GM23338 (cell line): ENCODE results near the gene BEND5. TPM values are rescaled to one million over a fixed set of nuclear protein-coding genes. Genes with fewer than 3 reads are reported as not detected.

Experiments used
- ATAC-seq: fragments of 200-7000 bp; cut with Tn5 transposase; 3 replicates; pipeline ENCODE4 v1.9.1; 2020
- DNase-seq: peaks from one replicate; pipeline ENCODE4 v3.0.0-alpha.2; 2015; ENCODE audit warnings: low spot score
- H2AFZ ChIP-seq: fragments of 200-600 bp; sonication (generic); 2 replicates; pipeline ENCODE4 v1.8.0; 2016; ENCODE audit warnings: antibody characterized with exemption, mild to moderate bottlenecking, moderate library complexity
- H3F3A ChIP-seq: fragments of 200-600 bp; sonication (generic); replicated peaks from 2 replicates; pipeline ENCODE4 v1.8.0; 2017; ENCODE audit warnings: antibody characterized with exemption, mixed run types, low read depth
- H3K27ac ChIP-seq: fragments of 200-600 bp; sonication (generic); 2 replicates; pipeline ENCODE4 v1.6.1; 2016; ENCODE audit warnings: low read depth
- H3K27me3 ChIP-seq: fragments of 200-600 bp; sonication (generic); 2 replicates; pipeline ENCODE4 v1.8.0; 2016; ENCODE audit warnings: mild to moderate bottlenecking, mixed run types, moderate library complexity; ENCODE audit not compliant: insufficient read depth
- H3K36me3 ChIP-seq: fragments of 200-600 bp; sonication (generic); 2 replicates; pipeline ENCODE4 v1.8.0; 2016; ENCODE audit warnings: mild to moderate bottlenecking; ENCODE audit not compliant: insufficient read depth
- H3K4me1 ChIP-seq: fragments of 200-600 bp; sonication (generic); 2 replicates; pipeline ENCODE4 v1.8.0; 2016; ENCODE audit warnings: mild to moderate bottlenecking, moderate library complexity; ENCODE audit not compliant: insufficient read depth
- H3K4me2 ChIP-seq: fragments of 200-600 bp; sonication (generic); 2 replicates; pipeline ENCODE4 v1.7.1; 2017; ENCODE audit warnings: mixed run types
- H3K4me3 ChIP-seq: fragments of 200-600 bp; sonication (generic); 2 replicates; pipeline ENCODE4 v1.6.1; 2016; ENCODE audit warnings: mixed run types
- H3K79me2 ChIP-seq: fragments of 200-600 bp; sonication (generic); replicated peaks from 2 replicates; pipeline ENCODE4 v1.8.0; 2017; ENCODE audit warnings: mild to moderate bottlenecking; ENCODE audit not compliant: insufficient read depth
- H3K9me2 ChIP-seq: fragments of 200-600 bp; sonication (generic); 2 replicates; pipeline ENCODE4 v1.8.0; 2017; ENCODE audit not compliant: insufficient read depth
- H4K20me1 ChIP-seq: fragments of 200-600 bp; sonication (generic); replicated peaks from 2 replicates; pipeline ENCODE4 v1.8.0; 2017; ENCODE audit warnings: mild to moderate bottlenecking; ENCODE audit not compliant: insufficient read depth
- H3K27ac Mint-ChIP-seq: 2 replicates; pipeline ENCODE4 v1.8.0; 2020; ENCODE audit warnings: inconsistent platforms, mild to moderate bottlenecking, moderate library complexity, mixed read lengths
- H3K27me3 Mint-ChIP-seq: 3 replicates; pipeline ENCODE4 v1.8.0; 2022; ENCODE audit warnings: low read depth, mild to moderate bottlenecking, moderate library complexity, mixed read lengths, inconsistent platforms; ENCODE audit not compliant: insufficient read depth, poor library complexity
- H3K36me3 Mint-ChIP-seq: 3 replicates; pipeline ENCODE4 v1.8.0; 2021; ENCODE audit warnings: low read depth, mild to moderate bottlenecking, inconsistent platforms, moderate library complexity, mixed read lengths
- H3K4me1 Mint-ChIP-seq: 3 replicates; pipeline ENCODE4 v1.8.0; 2020; ENCODE audit warnings: mild to moderate bottlenecking, inconsistent platforms, mixed read lengths
- H3K4me3 Mint-ChIP-seq: 3 replicates; pipeline ENCODE4 v1.8.0; 2021; ENCODE audit warnings: moderate library complexity, mild to moderate bottlenecking, inconsistent platforms, mixed read lengths
- H3K9me3 Mint-ChIP-seq: 3 replicates; pipeline ENCODE4 v1.8.0; 2020; ENCODE audit warnings: moderate library complexity, mild to moderate bottlenecking, inconsistent platforms, mixed read lengths
- CREB1 ChIP-seq: fragments of 250-450 bp; sonication (Bioruptor Pico); IDR thresholded peaks from 2 replicates; pipeline ENCODE4 v1.5.0; 2020; ENCODE audit warnings: low read depth, mild to moderate bottlenecking, moderate library complexity
- EZH2 ChIP-seq: fragments of 200-600 bp; sonication (generic); IDR thresholded peaks from one replicate; pipeline ENCODE4 v1.8.0; 2017; ENCODE audit warnings: antibody characterized with exemption, mild to moderate bottlenecking, low read depth; ENCODE audit not compliant: unreplicated experiment
- EZH2phosphoT487 ChIP-seq: fragments of 200-600 bp; sonication (generic); IDR thresholded peaks from one replicate; pipeline ENCODE4 v1.8.1; 2018; ENCODE audit warnings: antibody characterized with exemption; ENCODE audit not compliant: unreplicated experiment
- JUNB ChIP-seq: IDR thresholded peaks from one replicate; pipeline ENCODE4 v1.6.1; 2016; ENCODE audit warnings: antibody characterized with exemption; ENCODE audit not compliant: unreplicated experiment
- NANOG ChIP-seq: IDR thresholded peaks from 2 replicates; pipeline ENCODE4 v1.6.1; 2016; ENCODE audit warnings: antibody characterized with exemption, borderline replicate concordance
- POLR2AphosphoS5 ChIP-seq: IDR thresholded peaks from 2 replicates; pipeline ENCODE4 v1.6.1; 2016; ENCODE audit warnings: antibody characterized with exemption, low read depth
- STAT1 ChIP-seq: IDR thresholded peaks from one replicate; pipeline ENCODE4 v1.6.1; 2016; ENCODE audit warnings: antibody characterized with exemption; ENCODE audit not compliant: unreplicated experiment
- ZNF114 ChIP-seq: fragments of 250-450 bp; sonication (Bioruptor Pico); IDR thresholded peaks from 2 replicates; pipeline ENCODE4 v1.5.0; 2020; ENCODE audit warnings: mild to moderate bottlenecking, moderate library complexity
- ZNF331 ChIP-seq: fragments of 250-450 bp; sonication (Bioruptor Pico); IDR thresholded peaks from 2 replicates; pipeline ENCODE4 v1.5.0; 2020; ENCODE audit warnings: low read depth, mild to moderate bottlenecking, moderate library complexity
- polyA plus RNA-seq: library from polyadenylated mRNA; unstranded; fragments of >200 nt; fragmentation: Nextera tagmentation; extraction: Ambion mirVana; gene quantifications from 2 replicates; pipeline ENCODE4 v1.2.1, GENCODE V29; 2016
- total RNA-seq: library from RNA; depleted of rRNA; stranded (reverse); fragments of >200 nt; shearing (Covaris generic); gene quantifications from 2 replicates; pipeline ENCODE4 v1.2.3, GENCODE V29; 2014
- TF ChIP-seq, protein P1 (sequence below): IDR thresholded peaks from 2 replicates; pipeline ENCODE4 v1.6.1; 2016; ENCODE audit warnings: antibody characterized with exemption
- TF ChIP-seq, protein P2 (sequence below): IDR thresholded peaks from one replicate; pipeline ENCODE4 v1.6.1; 2018; ENCODE audit warnings: antibody characterized with exemption; ENCODE audit not compliant: unreplicated experiment
- TF ChIP-seq, protein P3 (sequence below): fragments of 250-450 bp; sonication (Bioruptor Pico); IDR thresholded peaks from 2 replicates; pipeline ENCODE4 v1.5.0; 2020; ENCODE audit warnings: mild to moderate bottlenecking, moderate library complexity
- TF ChIP-seq, protein P4 (sequence below), 2 experiments: fragments of 200-600 bp in 1 of 2; sonication (generic) in 1 of 2; conservative IDR thresholded peaks; 2 replicates each; pipeline versions ENCODE4 v1.5.1 to v1.6.1; 2016 to 2017; ENCODE audit warnings: antibody characterized with exemption in 2 of 2, low read depth in 2 of 2, mild to moderate bottlenecking in 2 of 2, moderate library complexity in 1 of 2

Gene BEND5
- total and polyA plus RNA-seq, 2 experiments from 2014 or later = 6.8 to 12.3 TPM

- TF ChIP-seq, protein P1, sequence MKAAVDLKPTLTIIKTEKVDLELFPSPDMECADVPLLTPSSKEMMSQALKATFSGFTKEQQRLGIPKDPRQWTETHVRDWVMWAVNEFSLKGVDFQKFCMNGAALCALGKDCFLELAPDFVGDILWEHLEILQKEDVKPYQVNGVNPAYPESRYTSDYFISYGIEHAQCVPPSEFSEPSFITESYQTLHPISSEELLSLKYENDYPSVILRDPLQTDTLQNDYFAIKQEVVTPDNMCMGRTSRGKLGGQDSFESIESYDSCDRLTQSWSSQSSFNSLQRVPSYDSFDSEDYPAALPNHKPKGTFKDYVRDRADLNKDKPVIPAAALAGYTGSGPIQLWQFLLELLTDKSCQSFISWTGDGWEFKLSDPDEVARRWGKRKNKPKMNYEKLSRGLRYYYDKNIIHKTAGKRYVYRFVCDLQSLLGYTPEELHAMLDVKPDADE = no peak
- TF ChIP-seq ZNF331 (CRISPR knock-in tag) (no peak), CREB1 (CRISPR knock-in tag) (no peak), EZH2phosphoT487 (no peak), JUNB (no peak)
- TF ChIP-seq, protein P2, sequence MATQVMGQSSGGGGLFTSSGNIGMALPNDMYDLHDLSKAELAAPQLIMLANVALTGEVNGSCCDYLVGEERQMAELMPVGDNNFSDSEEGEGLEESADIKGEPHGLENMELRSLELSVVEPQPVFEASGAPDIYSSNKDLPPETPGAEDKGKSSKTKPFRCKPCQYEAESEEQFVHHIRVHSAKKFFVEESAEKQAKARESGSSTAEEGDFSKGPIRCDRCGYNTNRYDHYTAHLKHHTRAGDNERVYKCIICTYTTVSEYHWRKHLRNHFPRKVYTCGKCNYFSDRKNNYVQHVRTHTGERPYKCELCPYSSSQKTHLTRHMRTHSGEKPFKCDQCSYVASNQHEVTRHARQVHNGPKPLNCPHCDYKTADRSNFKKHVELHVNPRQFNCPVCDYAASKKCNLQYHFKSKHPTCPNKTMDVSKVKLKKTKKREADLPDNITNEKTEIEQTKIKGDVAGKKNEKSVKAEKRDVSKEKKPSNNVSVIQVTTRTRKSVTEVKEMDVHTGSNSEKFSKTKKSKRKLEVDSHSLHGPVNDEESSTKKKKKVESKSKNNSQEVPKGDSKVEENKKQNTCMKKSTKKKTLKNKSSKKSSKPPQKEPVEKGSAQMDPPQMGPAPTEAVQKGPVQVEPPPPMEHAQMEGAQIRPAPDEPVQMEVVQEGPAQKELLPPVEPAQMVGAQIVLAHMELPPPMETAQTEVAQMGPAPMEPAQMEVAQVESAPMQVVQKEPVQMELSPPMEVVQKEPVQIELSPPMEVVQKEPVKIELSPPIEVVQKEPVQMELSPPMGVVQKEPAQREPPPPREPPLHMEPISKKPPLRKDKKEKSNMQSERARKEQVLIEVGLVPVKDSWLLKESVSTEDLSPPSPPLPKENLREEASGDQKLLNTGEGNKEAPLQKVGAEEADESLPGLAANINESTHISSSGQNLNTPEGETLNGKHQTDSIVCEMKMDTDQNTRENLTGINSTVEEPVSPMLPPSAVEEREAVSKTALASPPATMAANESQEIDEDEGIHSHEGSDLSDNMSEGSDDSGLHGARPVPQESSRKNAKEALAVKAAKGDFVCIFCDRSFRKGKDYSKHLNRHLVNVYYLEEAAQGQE = no peak
Measured at GRCh38 chr1:48810740-48811139, 34.0 kb upstream of the BEND5 start (continued).

DNA sequence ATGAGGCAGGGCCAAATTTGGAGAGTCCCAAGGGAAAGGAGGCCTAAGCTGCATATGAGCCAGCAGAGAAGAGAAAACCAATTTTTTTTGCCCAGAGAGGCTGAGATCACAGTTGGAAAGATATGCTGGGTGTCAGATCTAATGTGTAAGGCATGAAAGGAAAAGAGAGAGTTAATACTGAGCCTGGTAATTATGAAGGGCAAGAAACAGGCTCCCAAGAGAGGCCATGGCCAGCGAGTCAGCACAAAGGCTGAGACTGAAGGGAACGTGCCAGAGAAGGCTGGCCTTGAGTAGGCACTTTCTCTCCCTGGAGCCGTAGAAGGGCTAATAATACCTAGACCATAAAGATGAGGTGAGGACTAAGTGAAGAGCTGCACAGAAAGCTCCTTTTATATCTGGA is 31.8 kb upstream of the BEND5 start:
- Mint-ChIP-seq H3K36me3 (no peaks in the 10 kb centered on the region), H3K27me3 (peaks cover 2% of the 10 kb centered on the region), H3K9me3 (no peaks in the 10 kb centered on the region), H3K27ac (no peak overlapping the region), H3K4me3 (no peak overlapping the region), H3K4me1 (peaks cover 6% of the 10 kb centered on the region)
- H3F3A ChIP-seq = no peaks in the 10 kb centered on the region
- no peaks in the 10 kb centered on the region for H3K27me3 ChIP-seq
- DNase-seq = no peak
- H3K4me2 ChIP-seq = no peak overlapping the region
- no peak overlapping the region for H3K27ac ChIP-seq
- 0 out of 2 replicates have a peak, but pooled peaks cover 8% of the 10 kb centered on the region for H3K9me2 ChIP-seq
- H4K20me1 ChIP-seq = no peaks in the 10 kb centered on the region
- H3K4me3 ChIP-seq = no peak overlapping the region
- H3K36me3 ChIP-seq = no peaks in the 10 kb centered on the region
- H2AFZ ChIP-seq = no peak overlapping the region
- no peak for ATAC-seq
- no peaks in the 10 kb centered on the region for H3K79me2 ChIP-seq
- H3K4me1 ChIP-seq = peaks cover 6% of the 10 kb centered on the region; the same call in 1 of the 2 replicates
- TF ChIP-seq POLR2AphosphoS5 (no peak), NANOG (no peak), EZH2 (no peak), ZNF114 (CRISPR knock-in tag) (no peak), JUNB (no peak), STAT1 (no peak), ZNF331 (CRISPR knock-in tag) (no peak)
- TF ChIP-seq, protein P3, sequence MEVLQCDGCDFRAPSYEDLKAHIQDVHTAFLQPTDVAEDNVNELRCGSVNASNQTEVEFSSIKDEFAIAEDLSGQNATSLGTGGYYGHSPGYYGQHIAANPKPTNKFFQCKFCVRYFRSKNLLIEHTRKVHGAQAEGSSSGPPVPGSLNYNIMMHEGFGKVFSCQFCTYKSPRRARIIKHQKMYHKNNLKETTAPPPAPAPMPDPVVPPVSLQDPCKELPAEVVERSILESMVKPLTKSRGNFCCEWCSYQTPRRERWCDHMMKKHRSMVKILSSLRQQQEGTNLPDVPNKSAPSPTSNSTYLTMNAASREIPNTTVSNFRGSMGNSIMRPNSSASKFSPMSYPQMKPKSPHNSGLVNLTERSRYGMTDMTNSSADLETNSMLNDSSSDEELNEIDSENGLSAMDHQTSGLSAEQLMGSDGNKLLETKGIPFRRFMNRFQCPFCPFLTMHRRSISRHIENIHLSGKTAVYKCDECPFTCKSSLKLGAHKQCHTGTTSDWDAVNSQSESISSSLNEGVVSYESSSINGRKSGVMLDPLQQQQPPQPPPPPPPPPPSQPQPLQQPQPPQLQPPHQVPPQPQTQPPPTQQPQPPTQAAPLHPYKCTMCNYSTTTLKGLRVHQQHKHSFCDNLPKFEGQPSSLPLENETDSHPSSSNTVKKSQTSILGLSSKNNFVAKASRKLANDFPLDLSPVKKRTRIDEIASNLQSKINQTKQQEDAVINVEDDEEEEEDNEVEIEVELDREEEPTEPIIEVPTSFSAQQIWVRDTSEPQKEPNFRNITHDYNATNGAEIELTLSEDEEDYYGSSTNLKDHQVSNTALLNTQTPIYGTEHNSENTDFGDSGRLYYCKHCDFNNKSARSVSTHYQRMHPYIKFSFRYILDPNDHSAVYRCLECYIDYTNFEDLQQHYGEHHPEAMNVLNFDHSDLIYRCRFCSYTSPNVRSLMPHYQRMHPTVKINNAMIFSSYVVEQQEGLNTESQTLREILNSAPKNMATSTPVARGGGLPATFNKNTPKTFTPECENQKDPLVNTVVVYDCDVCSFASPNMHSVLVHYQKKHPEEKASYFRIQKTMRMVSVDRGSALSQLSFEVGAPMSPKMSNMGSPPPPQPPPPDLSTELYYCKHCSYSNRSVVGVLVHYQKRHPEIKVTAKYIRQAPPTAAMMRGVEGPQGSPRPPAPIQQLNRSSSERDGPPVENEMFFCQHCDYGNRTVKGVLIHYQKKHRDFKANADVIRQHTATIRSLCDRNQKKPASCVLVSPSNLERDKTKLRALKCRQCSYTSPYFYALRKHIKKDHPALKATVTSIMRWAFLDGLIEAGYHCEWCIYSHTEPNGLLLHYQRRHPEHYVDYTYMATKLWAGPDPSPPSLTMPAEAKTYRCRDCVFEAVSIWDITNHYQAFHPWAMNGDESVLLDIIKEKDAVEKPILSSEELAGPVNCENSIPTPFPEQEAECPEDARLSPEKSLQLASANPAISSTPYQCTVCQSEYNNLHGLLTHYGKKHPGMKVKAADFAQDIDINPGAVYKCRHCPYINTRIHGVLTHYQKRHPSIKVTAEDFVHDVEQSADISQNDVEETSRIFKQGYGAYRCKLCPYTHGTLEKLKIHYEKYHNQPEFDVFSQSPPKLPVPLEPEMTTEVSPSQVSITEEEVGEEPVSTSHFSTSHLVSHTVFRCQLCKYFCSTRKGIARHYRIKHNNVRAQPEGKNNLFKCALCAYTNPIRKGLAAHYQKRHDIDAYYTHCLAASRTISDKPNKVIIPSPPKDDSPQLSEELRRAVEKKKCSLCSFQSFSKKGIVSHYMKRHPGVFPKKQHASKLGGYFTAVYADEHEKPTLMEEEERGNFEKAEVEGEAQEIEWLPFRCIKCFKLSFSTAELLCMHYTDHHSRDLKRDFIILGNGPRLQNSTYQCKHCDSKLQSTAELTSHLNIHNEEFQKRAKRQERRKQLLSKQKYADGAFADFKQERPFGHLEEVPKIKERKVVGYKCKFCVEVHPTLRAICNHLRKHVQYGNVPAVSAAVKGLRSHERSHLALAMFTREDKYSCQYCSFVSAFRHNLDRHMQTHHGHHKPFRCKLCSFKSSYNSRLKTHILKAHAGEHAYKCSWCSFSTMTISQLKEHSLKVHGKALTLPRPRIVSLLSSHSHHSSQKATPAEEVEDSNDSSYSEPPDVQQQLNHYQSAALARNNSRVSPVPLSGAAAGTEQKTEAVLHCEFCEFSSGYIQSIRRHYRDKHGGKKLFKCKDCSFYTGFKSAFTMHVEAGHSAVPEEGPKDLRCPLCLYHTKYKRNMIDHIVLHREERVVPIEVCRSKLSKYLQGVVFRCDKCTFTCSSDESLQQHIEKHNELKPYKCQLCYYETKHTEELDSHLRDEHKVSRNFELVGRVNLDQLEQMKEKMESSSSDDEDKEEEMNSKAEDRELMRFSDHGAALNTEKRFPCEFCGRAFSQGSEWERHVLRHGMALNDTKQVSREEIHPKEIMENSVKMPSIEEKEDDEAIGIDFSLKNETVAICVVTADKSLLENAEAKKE (CRISPR knock-in tag) = no peak
- TF ChIP-seq, protein P4, sequence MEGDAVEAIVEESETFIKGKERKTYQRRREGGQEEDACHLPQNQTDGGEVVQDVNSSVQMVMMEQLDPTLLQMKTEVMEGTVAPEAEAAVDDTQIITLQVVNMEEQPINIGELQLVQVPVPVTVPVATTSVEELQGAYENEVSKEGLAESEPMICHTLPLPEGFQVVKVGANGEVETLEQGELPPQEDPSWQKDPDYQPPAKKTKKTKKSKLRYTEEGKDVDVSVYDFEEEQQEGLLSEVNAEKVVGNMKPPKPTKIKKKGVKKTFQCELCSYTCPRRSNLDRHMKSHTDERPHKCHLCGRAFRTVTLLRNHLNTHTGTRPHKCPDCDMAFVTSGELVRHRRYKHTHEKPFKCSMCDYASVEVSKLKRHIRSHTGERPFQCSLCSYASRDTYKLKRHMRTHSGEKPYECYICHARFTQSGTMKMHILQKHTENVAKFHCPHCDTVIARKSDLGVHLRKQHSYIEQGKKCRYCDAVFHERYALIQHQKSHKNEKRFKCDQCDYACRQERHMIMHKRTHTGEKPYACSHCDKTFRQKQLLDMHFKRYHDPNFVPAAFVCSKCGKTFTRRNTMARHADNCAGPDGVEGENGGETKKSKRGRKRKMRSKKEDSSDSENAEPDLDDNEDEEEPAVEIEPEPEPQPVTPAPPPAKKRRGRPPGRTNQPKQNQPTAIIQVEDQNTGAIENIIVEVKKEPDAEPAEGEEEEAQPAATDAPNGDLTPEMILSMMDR (conservative IDR thresholded peaks at IDR 0.05; ENCODE audit: low read depth in 2 of 2) = no peak
